ENCODE measurements around the gene FKBP8. TPM values are rescaled to one million over a fixed set of nuclear protein-coding genes. Genes with fewer than 3 reads are reported as not detected.

FKBP8 gene
- total and polyA plus RNA-seq, 4 donors = 59.1 to 225 (median 101) TPM

DNA sequence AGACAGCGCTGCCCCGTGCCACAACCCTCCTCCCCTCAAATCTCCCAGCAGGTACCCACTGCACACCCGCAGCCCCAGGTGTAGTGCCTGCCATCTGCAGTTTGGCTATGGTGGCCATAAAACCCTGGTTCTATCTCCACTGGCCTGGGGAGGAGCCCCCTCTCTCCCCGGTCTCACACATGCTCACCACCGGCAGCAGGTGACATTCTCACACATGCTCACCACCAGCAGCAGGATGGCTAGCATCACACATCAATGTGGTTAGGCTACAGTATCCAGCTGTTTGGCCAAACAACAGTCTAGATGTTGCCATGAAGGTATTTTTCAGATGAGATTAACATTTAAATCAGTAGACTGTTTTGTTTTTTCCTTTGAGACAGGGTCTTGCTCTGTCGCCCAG lies 52.6 kb downstream of the FKBP8 start:
- WGBS = 94% methylated on average over 6 of the region's 6 CpGs
- H3K4me1 ChIP-seq (ENCODE audit: control insufficient read depth in 4 of 4, insufficient read depth in 4 of 4, low read length in 3 of 4) = peaks cover 13 to 61% (median 36%) of the 10 kb centered on the region in 4 donors

More for the DNA sequence above, 52.6 kb downstream of the FKBP8 start:
- no peaks in the 10 kb centered on the region for H3K9me3 ChIP-seq (ENCODE audit: control insufficient read depth in 4 of 4, low read length in 3 of 4)
- no peak overlapping the region for H3K9ac ChIP-seq (ENCODE audit: low read depth in 1 of 2, low read length in 2 of 2)
- TF ChIP-seq FOXA2 (IDR thresholded peaks at IDR 0.05) (no peak), RAD21 (IDR thresholded peaks at IDR 0.05) (no peak), YY1 (IDR thresholded peaks at IDR 0.05) (no peak), HNF4G (IDR thresholded peaks at IDR 0.05) (no peak), SP1 (IDR thresholded peaks at IDR 0.05) (no peak), JUND (IDR thresholded peaks at IDR 0.05) (no peak), EGR1 (IDR thresholded peaks at IDR 0.05; ENCODE audit: low read depth in 2 of 2) (no peak), HNF4A (conservative IDR thresholded peaks at IDR 0.05) (no peak), RXRA (IDR thresholded peaks at IDR 0.05) (no peak), FOXA1 (IDR thresholded peaks at IDR 0.05) (no peak), NR2F2 (IDR thresholded peaks at IDR 0.05) (no peak)
- TF ChIP-seq, protein P1, sequence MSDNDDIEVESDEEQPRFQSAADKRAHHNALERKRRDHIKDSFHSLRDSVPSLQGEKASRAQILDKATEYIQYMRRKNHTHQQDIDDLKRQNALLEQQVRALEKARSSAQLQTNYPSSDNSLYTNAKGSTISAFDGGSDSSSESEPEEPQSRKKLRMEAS (IDR thresholded peaks at IDR 0.05) = no peak
- TF ChIP-seq, protein P2, sequence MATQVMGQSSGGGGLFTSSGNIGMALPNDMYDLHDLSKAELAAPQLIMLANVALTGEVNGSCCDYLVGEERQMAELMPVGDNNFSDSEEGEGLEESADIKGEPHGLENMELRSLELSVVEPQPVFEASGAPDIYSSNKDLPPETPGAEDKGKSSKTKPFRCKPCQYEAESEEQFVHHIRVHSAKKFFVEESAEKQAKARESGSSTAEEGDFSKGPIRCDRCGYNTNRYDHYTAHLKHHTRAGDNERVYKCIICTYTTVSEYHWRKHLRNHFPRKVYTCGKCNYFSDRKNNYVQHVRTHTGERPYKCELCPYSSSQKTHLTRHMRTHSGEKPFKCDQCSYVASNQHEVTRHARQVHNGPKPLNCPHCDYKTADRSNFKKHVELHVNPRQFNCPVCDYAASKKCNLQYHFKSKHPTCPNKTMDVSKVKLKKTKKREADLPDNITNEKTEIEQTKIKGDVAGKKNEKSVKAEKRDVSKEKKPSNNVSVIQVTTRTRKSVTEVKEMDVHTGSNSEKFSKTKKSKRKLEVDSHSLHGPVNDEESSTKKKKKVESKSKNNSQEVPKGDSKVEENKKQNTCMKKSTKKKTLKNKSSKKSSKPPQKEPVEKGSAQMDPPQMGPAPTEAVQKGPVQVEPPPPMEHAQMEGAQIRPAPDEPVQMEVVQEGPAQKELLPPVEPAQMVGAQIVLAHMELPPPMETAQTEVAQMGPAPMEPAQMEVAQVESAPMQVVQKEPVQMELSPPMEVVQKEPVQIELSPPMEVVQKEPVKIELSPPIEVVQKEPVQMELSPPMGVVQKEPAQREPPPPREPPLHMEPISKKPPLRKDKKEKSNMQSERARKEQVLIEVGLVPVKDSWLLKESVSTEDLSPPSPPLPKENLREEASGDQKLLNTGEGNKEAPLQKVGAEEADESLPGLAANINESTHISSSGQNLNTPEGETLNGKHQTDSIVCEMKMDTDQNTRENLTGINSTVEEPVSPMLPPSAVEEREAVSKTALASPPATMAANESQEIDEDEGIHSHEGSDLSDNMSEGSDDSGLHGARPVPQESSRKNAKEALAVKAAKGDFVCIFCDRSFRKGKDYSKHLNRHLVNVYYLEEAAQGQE (IDR thresholded peaks at IDR 0.05) = no peak
- TF ChIP-seq, protein P3, sequence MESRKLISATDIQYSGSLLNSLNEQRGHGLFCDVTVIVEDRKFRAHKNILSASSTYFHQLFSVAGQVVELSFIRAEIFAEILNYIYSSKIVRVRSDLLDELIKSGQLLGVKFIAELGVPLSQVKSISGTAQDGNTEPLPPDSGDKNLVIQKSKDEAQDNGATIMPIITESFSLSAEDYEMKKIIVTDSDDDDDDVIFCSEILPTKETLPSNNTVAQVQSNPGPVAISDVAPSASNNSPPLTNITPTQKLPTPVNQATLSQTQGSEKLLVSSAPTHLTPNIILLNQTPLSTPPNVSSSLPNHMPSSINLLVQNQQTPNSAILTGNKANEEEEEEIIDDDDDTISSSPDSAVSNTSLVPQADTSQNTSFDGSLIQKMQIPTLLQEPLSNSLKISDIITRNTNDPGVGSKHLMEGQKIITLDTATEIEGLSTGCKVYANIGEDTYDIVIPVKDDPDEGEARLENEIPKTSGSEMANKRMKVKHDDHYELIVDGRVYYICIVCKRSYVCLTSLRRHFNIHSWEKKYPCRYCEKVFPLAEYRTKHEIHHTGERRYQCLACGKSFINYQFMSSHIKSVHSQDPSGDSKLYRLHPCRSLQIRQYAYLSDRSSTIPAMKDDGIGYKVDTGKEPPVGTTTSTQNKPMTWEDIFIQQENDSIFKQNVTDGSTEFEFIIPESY (IDR thresholded peaks at IDR 0.05) = no peak
- TF ChIP-seq, protein P4, sequence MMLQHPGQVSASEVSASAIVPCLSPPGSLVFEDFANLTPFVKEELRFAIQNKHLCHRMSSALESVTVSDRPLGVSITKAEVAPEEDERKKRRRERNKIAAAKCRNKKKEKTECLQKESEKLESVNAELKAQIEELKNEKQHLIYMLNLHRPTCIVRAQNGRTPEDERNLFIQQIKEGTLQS (IDR thresholded peaks at IDR 0.05) = no peak
- TF ChIP-seq, protein P5, sequence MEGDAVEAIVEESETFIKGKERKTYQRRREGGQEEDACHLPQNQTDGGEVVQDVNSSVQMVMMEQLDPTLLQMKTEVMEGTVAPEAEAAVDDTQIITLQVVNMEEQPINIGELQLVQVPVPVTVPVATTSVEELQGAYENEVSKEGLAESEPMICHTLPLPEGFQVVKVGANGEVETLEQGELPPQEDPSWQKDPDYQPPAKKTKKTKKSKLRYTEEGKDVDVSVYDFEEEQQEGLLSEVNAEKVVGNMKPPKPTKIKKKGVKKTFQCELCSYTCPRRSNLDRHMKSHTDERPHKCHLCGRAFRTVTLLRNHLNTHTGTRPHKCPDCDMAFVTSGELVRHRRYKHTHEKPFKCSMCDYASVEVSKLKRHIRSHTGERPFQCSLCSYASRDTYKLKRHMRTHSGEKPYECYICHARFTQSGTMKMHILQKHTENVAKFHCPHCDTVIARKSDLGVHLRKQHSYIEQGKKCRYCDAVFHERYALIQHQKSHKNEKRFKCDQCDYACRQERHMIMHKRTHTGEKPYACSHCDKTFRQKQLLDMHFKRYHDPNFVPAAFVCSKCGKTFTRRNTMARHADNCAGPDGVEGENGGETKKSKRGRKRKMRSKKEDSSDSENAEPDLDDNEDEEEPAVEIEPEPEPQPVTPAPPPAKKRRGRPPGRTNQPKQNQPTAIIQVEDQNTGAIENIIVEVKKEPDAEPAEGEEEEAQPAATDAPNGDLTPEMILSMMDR (IDR thresholded peaks at IDR 0.05; ENCODE audit: low read depth, low read length, missing input control) = no peak
- no peak overlapping the region for H3K27ac ChIP-seq (ENCODE audit: low read depth in 1 of 2, low read length in 2 of 2)
- H3K4me3 ChIP-seq (ENCODE audit: low read depth in 1 of 3, low read length in 3 of 3) = no peak overlapping the region
- H3K27me3 ChIP-seq (ENCODE audit: control insufficient read depth in 4 of 4, insufficient read depth in 4 of 4, low read length in 3 of 4) = no peaks in the 10 kb centered on the region
- no peak for DNase-seq (ENCODE audit: low spot score)
- no peaks in the 10 kb centered on the region for H3K36me3 ChIP-seq (ENCODE audit: control insufficient read depth in 4 of 4, insufficient read depth in 3 of 4, low read depth in 1 of 4, low read length in 3 of 4)
